SJCRH30 (cell line): Measurements from ENCODE around the gene CFAP46. TPM values are rescaled to one million over a fixed set of nuclear protein-coding genes. Genes with fewer than 3 reads are reported as not detected.

ENCODE experiments used
- DNase-seq, 2 experiments: peaks; one replicate each; pipeline ENCODE4 v3.0.0-alpha.2; 2015 to 2020
- H3K27ac ChIP-seq: fragments of 250-450 bp; sonication (Bioruptor Pico); 2 replicates; pipeline ENCODE4 v1.5.1; 2020; ENCODE audit warnings: mild to moderate bottlenecking, moderate library complexity
- H3K27me3 ChIP-seq: fragments of 250-450 bp; sonication (Bioruptor Pico); 2 replicates; pipeline ENCODE4 v1.5.1; 2020; ENCODE audit warnings: mild to moderate bottlenecking, moderate library complexity
- H3K36me3 ChIP-seq: fragments of 250-450 bp; sonication (Bioruptor Pico); 2 replicates; pipeline ENCODE4 v1.5.1; 2020; ENCODE audit warnings: mild to moderate bottlenecking, moderate library complexity
- H3K4me1 ChIP-seq: fragments of 250-450 bp; sonication (Bioruptor Pico); 2 replicates; pipeline ENCODE4 v1.5.1; 2020; ENCODE audit warnings: mild to moderate bottlenecking, moderate library complexity
- H3K4me3 ChIP-seq: fragments of 250-450 bp; sonication (Bioruptor Pico); 2 replicates; pipeline ENCODE4 v1.5.1; 2020; ENCODE audit warnings: mild to moderate bottlenecking, moderate library complexity
- H3K9me3 ChIP-seq: fragments of 250-450 bp; sonication (Bioruptor Pico); replicated peaks from 2 replicates; pipeline ENCODE4 v1.5.1; 2020; ENCODE audit warnings: mild to moderate bottlenecking, moderate library complexity
- total RNA-seq: library from RNA; depleted of rRNA; stranded (reverse); fragments of >200 nt; shearing (Covaris generic); gene quantifications from 2 replicates; pipeline ENCODE4 v1.2.3, GENCODE V29; 2014

Gene CFAP46
- total RNA-seq, 1 experiment from 2014 or later: 1.7 TPM

- DNase-seq: no peak
- no peaks in the 10 kb centered on the region for H3K9me3 ChIP-seq
- H3K27me3 ChIP-seq: no peaks in the 10 kb centered on the region
These were observed 79.6 kb downstream of the CFAP46 start for GRCh38 chr10:132862485-132863420.

GRCh38 chr10:132861884-132862461, 80.4 kb downstream of the CFAP46 start:
- no peaks in the 10 kb centered on the region for H3K27me3 ChIP-seq
- H3K36me3 ChIP-seq: no peaks in the 10 kb centered on the region
- no peak overlapping the region for H3K27ac ChIP-seq
- H3K9me3 ChIP-seq: no peaks in the 10 kb centered on the region
- H3K4me3 ChIP-seq: no peak overlapping the region
- DNase-seq: no peak
- no peaks in the 10 kb centered on the region for H3K4me1 ChIP-seq

More at GRCh38 chr10:132862485-132863420, 79.6 kb downstream of the CFAP46 start:
- Histone ChIP-seq H3K4me1 (no peaks in the 10 kb centered on the region), H3K27ac (no peak overlapping the region), H3K4me3 (no peak overlapping the region), H3K36me3 (no peaks in the 10 kb centered on the region)

DNA sequence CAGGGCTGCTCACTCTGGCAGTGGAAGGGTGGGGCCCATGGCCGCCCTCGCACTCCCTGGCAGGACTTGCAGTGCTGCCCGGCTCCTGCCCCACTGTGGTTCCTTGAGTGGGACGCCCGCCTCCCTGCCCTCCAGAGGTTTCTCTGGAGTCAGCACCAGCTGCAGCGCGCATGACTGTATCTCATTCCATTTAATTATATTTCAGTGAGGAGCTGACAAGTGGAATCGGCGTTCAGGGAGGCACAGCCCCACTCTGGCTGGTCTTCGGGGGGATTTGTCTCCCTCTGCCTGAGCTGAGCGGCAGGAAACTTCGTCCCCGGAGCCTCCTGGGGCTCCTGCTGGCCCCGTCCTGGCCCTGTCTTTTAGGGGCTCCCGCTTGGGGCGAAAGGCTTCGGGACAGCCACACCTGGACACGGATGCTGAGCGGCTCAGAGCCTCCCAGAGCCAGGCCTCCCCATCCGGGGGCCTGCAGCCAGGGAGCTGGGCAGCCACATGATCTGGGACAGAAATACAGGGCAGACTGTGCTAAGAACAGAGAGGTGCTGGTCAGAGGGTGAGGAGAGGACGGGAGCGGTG, 81.2 kb downstream of the CFAP46 start:
- Histone ChIP-seq H3K27me3 (no peaks in the 10 kb centered on the region), H3K27ac (no peak overlapping the region), H3K36me3 (no peaks in the 10 kb centered on the region), H3K9me3 (no peaks in the 10 kb centered on the region), H3K4me1 (no peaks in the 10 kb centered on the region), H3K4me3 (no peak overlapping the region)
- no peak for DNase-seq

- DNase-seq: no peak
- Histone ChIP-seq H3K27me3 (no peaks in the 10 kb centered on the region), H3K4me1 (no peaks in the 10 kb centered on the region), H3K36me3 (no peaks in the 10 kb centered on the region), H3K27ac (no peak overlapping the region), H3K4me3 (no peak overlapping the region), H3K9me3 (no peaks in the 10 kb centered on the region)
These were observed 81.8 kb downstream of the CFAP46 start for GRCh38 chr10:132860532-132860931.

- Histone ChIP-seq H3K36me3 (no peaks in the 10 kb centered on the region), H3K27me3 (no peaks in the 10 kb centered on the region), H3K4me1 (no peaks in the 10 kb centered on the region), H3K27ac (no peak overlapping the region), H3K4me3 (no peak overlapping the region), H3K9me3 (no peaks in the 10 kb centered on the region)
- DNase-seq: no peak
These were observed 83.1 kb downstream of the CFAP46 start for GRCh38 chr10:132859084-132859855.

GRCh38 chr10:132858121-132859081, 84.0 kb downstream of the CFAP46 start:
- Histone ChIP-seq H3K27me3 (no peaks in the 10 kb centered on the region), H3K4me1 (no peaks in the 10 kb centered on the region), H3K27ac (no peak overlapping the region), H3K9me3 (no peaks in the 10 kb centered on the region), H3K4me3 (no peak overlapping the region), H3K36me3 (no peaks in the 10 kb centered on the region)
- no peak for DNase-seq

GRCh38 chr10:132856869-132857524, 85.4 kb downstream of the CFAP46 start:
- no peaks in the 10 kb centered on the region for H3K4me1 ChIP-seq
- H3K36me3 ChIP-seq: no peaks in the 10 kb centered on the region
- DNase-seq: no peak
- no peaks in the 10 kb centered on the region for H3K27me3 ChIP-seq
- no peaks in the 10 kb centered on the region for H3K9me3 ChIP-seq
- H3K27ac ChIP-seq: no peak overlapping the region
- no peak overlapping the region for H3K4me3 ChIP-seq

GRCh38 chr10:132855889-132856288, 86.5 kb downstream of the CFAP46 start:
- no peaks in the 10 kb centered on the region for H3K4me1 ChIP-seq
- no peaks in the 10 kb centered on the region for H3K36me3 ChIP-seq
- no peak overlapping the region for H3K27ac ChIP-seq
- no peak for DNase-seq
- H3K27me3 ChIP-seq: no peaks in the 10 kb centered on the region
- H3K9me3 ChIP-seq: no peaks in the 10 kb centered on the region
- H3K4me3 ChIP-seq: no peak overlapping the region

DNA sequence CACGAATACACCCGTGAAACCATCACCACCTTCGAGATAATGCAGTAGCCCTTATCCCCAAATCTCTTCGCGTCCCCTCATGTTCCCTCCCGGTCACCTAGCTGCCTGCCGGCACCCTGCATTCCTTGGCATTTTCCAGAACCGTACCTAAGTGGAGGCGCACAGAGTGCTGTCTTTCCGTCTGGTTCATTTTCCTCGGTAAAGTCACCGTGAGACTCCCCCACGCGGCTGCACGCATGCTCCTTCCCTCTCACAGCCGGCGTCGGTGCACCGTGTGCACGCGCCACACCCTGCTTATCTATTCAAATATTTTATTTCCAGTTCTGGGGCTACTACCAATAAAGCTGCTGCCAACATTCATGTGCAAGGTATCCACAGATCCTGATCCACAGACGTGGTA, 90.9 kb downstream of the CFAP46 start:
- H3K4me3 ChIP-seq: no peak overlapping the region
- no peaks in the 10 kb centered on the region for H3K9me3 ChIP-seq
- H3K27me3 ChIP-seq: no peaks in the 10 kb centered on the region
- no peak for DNase-seq
- H3K36me3 ChIP-seq: no peaks in the 10 kb centered on the region
- no peaks in the 10 kb centered on the region for H3K4me1 ChIP-seq
- no peak overlapping the region for H3K27ac ChIP-seq

- Histone ChIP-seq H3K4me3 (no peak overlapping the region), H3K36me3 (no peaks in the 10 kb centered on the region), H3K27me3 (no peaks in the 10 kb centered on the region), H3K9me3 (no peaks in the 10 kb centered on the region), H3K27ac (no peak overlapping the region), H3K4me1 (no peaks in the 10 kb centered on the region)
- no peak for DNase-seq
These were observed 91.5 kb downstream of the CFAP46 start for GRCh38 chr10:132850896-132851295.

DNA sequence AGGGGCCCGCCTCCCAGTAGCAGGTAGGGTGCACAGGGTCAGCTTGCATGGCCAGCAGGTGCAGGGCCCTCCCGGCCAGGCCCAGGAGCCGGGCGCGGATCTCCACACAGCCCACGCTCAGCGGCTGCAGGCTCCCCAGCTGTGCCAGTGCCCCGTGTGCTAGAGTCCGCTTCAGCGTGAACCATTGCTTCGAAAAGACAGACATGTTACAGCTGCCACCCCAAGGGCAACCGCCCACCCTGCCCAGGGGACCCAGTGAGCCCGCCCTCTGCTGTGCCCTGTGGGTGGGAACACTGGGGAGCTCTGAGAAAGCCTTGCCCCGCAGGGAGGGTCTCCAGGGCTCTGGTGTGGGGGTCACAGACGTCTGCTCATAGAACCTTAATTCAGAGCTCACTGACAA, 92.1 kb downstream of the CFAP46 start:
- Histone ChIP-seq H3K9me3 (no peaks in the 10 kb centered on the region), H3K36me3 (no peaks in the 10 kb centered on the region), H3K27ac (no peak overlapping the region), H3K4me1 (no peaks in the 10 kb centered on the region), H3K4me3 (no peak overlapping the region), H3K27me3 (no peaks in the 10 kb centered on the region)
- DNase-seq: no peak

GRCh38 chr10:132849546-132850031, 92.8 kb downstream of the CFAP46 start:
- no peaks in the 10 kb centered on the region for H3K27me3 ChIP-seq
- H3K4me1 ChIP-seq: no peaks in the 10 kb centered on the region
- no peak overlapping the region for H3K27ac ChIP-seq
- H3K4me3 ChIP-seq: no peak overlapping the region
- no peak for DNase-seq
- no peaks in the 10 kb centered on the region for H3K9me3 ChIP-seq
- H3K36me3 ChIP-seq: no peaks in the 10 kb centered on the region

- DNase-seq: no peak
- H3K27ac ChIP-seq: no peak overlapping the region
- H3K4me1 ChIP-seq: no peaks in the 10 kb centered on the region
- H3K9me3 ChIP-seq: no peaks in the 10 kb centered on the region
- no peaks in the 10 kb centered on the region for H3K36me3 ChIP-seq
- no peaks in the 10 kb centered on the region for H3K27me3 ChIP-seq
- H3K4me3 ChIP-seq: no peak overlapping the region
These were observed 93.3 kb downstream of the CFAP46 start for GRCh38 chr10:132848951-132849545.
